SU-DHL-6 (cell line): ENCODE data around the gene PDRG1.

Experiments used
- EZH2phosphoT487 ChIP-seq: fragments of 200-600 bp; sonication (generic), shearing (Covaris generic); conservative IDR thresholded peaks from 2 replicates; pipeline ENCODE4 v1.6.1; 2018; ENCODE audit warnings: mild to moderate bottlenecking, antibody characterized with exemption, low read length, moderate library complexity, mixed read lengths
- TF ChIP-seq, protein P1 (sequence below): fragments of 200-600 bp; sonication (generic); IDR thresholded peaks from one replicate; pipeline ENCODE4 v1.5.1; 2017; ENCODE audit warnings: antibody characterized with exemption, mild to moderate bottlenecking, low read length, moderate library complexity; ENCODE audit not compliant: insufficient read depth, poor library complexity, severe bottlenecking

DNA sequence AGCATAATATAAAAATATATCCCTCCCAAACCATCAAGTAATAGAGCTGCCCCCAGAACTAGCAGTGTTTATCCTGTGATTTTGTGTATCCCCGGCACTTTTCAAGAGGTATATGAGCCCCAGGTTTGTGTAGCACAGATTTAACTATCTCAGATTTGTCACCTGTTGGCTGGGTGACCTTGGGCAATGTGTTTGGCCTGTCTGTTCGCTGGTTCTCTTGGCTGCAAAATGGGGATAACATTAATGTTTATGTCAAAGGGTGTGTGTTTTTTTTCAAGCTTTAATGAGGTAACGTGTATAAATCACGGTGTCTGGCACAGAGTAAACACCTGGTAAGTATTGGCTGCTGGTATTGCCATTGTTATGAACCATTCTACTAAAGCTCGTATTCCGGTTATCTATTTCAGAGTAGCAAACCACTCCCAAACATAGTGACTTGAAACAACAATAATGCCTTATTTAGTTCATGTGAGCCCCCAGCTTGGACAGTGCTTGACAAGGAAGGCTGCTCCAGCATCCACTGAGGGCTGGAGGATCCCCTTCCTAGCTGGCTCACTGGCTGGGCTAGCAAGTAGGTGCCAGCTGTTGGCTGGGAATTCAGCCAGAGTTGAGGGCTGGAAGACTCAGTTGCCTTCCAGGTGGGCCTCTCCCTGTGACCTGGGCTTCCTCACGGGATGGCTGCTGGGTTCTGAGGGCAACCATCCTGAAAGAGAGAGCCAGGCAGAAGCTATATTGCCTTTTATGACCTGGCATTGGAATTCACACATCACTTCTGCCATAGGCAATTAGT is 36.2 kb downstream of the PDRG1 start:
- TF ChIP-seq, protein P1, sequence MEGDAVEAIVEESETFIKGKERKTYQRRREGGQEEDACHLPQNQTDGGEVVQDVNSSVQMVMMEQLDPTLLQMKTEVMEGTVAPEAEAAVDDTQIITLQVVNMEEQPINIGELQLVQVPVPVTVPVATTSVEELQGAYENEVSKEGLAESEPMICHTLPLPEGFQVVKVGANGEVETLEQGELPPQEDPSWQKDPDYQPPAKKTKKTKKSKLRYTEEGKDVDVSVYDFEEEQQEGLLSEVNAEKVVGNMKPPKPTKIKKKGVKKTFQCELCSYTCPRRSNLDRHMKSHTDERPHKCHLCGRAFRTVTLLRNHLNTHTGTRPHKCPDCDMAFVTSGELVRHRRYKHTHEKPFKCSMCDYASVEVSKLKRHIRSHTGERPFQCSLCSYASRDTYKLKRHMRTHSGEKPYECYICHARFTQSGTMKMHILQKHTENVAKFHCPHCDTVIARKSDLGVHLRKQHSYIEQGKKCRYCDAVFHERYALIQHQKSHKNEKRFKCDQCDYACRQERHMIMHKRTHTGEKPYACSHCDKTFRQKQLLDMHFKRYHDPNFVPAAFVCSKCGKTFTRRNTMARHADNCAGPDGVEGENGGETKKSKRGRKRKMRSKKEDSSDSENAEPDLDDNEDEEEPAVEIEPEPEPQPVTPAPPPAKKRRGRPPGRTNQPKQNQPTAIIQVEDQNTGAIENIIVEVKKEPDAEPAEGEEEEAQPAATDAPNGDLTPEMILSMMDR: no peak
- TF ChIP-seq EZH2phosphoT487: no peak
